GM18870 (cell line): Measurements from ENCODE around the gene ARHGEF2.

Source experiments
- ATAC-seq: cut with Tn5 transposase; IDR thresholded peaks from one replicate; pipeline ENCODE4 v1.9.1; 2021; ENCODE audit warnings: moderate library complexity; ENCODE audit not compliant: unreplicated experiment

ARHGEF2 gene

GRCh38 chr1:155978325-155978972 lies at the start of gene ARHGEF2:
TSS of gene ARHGEF2 (minus strand) at chr1:155978547. CDS start at chr1:155978427, 120 bp downstream.
- no peak for ATAC-seq

GRCh38 chr1:156026588-156026987 lies 48.2 kb upstream of the ARHGEF2 start:
- ATAC-seq: no peak

- ATAC-seq: no peak
Observed at GRCh38 chr1:156025876-156026275, 47.5 kb upstream of the ARHGEF2 start.

- ATAC-seq: no peak
Observed at GRCh38 chr1:156024801-156025200, 46.5 kb upstream of the ARHGEF2 start.

GRCh38 chr1:156021954-156022353 lies 43.6 kb upstream of the ARHGEF2 start:
- ATAC-seq: no peak

GRCh38 chr1:156021093-156021428 lies 42.7 kb upstream of the ARHGEF2 start:
- ATAC-seq: no peak

- peak; percentile 95 for ATAC-seq
Observed at GRCh38 chr1:156020293-156021092, 42.1 kb upstream of the ARHGEF2 start, which contains the start of gene SSR2. TSS of gene SSR2 (minus strand) at chr1:156020951. CDS start at chr1:156020167, 784 bp downstream.

GRCh38 chr1:156019946-156020292 lies 41.6 kb upstream of the ARHGEF2 start:
- no peak for ATAC-seq

- ATAC-seq: no peak
Observed at GRCh38 chr1:156014829-156015228, 36.5 kb upstream of the ARHGEF2 start.

GRCh38 chr1:156012051-156012817 lies 33.9 kb upstream of the ARHGEF2 start:
- ATAC-seq: peak; percentile 65

GRCh38 chr1:156009404-156009803 lies 31.1 kb upstream of the ARHGEF2 start:
- ATAC-seq: no peak

- ATAC-seq: no peak
Observed at GRCh38 chr1:156006666-156007376, 28.5 kb upstream of the ARHGEF2 start.

GRCh38 chr1:156004843-156005584 lies 26.7 kb upstream of the ARHGEF2 start:
- ATAC-seq: no peak

GRCh38 chr1:156003923-156004188 lies 25.5 kb upstream of the ARHGEF2 start:
- ATAC-seq: no peak

- ATAC-seq: no peak
Observed at GRCh38 chr1:156002188-156002911, 24.0 kb upstream of the ARHGEF2 start.

GRCh38 chr1:156001662-156002171 lies 23.4 kb upstream of the ARHGEF2 start:
- ATAC-seq: no peak

GRCh38 chr1:156001021-156001661 lies 22.8 kb upstream of the ARHGEF2 start:
- ATAC-seq: no peak

- no peak for ATAC-seq
Observed at GRCh38 chr1:155999964-156000363, 21.6 kb upstream of the ARHGEF2 start.

GRCh38 chr1:155996166-155996565 lies 17.8 kb upstream of the ARHGEF2 start:
- ATAC-seq: no peak
